Measurements from ENCODE around the gene NT5C.

GRCh38 chr17:75126954-75127353 is 4.6 kb downstream of the NT5C start:
- TF ChIP-seq CTCF (IDR thresholded peaks at IDR 0.05) (no peak), POLR2A (IDR thresholded peaks at IDR 0.05) (no peak), POLR2AphosphoS5 (IDR thresholded peaks at IDR 0.05) (no peak)
